ENCODE data around the gene IGHMBP2.

IGHMBP2 gene

GRCh38 chr11:68987211-68987610 is 83.5 kb downstream of the IGHMBP2 start:
- Histone ChIP-seq H3K4me1 (ENCODE audit: insufficient read depth, low read length) (no peaks in the 10 kb centered on the region), H3K4me3 (ENCODE audit: low read length) (no peak overlapping the region), H3K9me3 (ENCODE audit: insufficient read depth, low read depth, low read length) (no peaks in the 10 kb centered on the region), H3K27me3 (ENCODE audit: insufficient read depth, low read length) (no peaks in the 10 kb centered on the region), H3K9ac (ENCODE audit: low read depth, low read length) (no peak overlapping the region), H3K27ac (ENCODE audit: low read length) (no peak overlapping the region), H3K36me3 (ENCODE audit: insufficient read depth, low read depth, low read length) (no peaks in the 10 kb centered on the region)

- no peaks in the 10 kb centered on the region for H3K9me3 ChIP-seq (ENCODE audit: insufficient read depth, low read depth, low read length)
- no peak overlapping the region for H3K4me3 ChIP-seq (ENCODE audit: low read length)
- no peak overlapping the region for H3K27ac ChIP-seq (ENCODE audit: low read length)
- H3K36me3 ChIP-seq (ENCODE audit: insufficient read depth, low read depth, low read length), result no peaks in the 10 kb centered on the region
- H3K27me3 ChIP-seq (ENCODE audit: insufficient read depth, low read length), result no peaks in the 10 kb centered on the region
- no peak overlapping the region for H3K9ac ChIP-seq (ENCODE audit: low read depth, low read length)
- no peaks in the 10 kb centered on the region for H3K4me1 ChIP-seq (ENCODE audit: insufficient read depth, low read length)
Measured at GRCh38 chr11:68988491-68988890, 84.8 kb downstream of the IGHMBP2 start.
